Sigmoid colon (tissue), 7 donors: ENCODE measurements around the gene ZMIZ1. TPM values are rescaled to one million over a fixed set of nuclear protein-coding genes. Genes with fewer than 3 reads are reported as not detected.

Experiments
- DNase-seq: peaks from one replicate; pipeline ENCODE4 v3.0.0-alpha.2; 2019
- H3K27ac ChIP-seq, 4 donors: fragments of 200-600 bp; sonication (generic); one replicate each; pipeline ENCODE4 v1.5.1; 2016 to 2019; ENCODE audit warnings: mild to moderate bottlenecking in 1 of 4
- H3K27me3 ChIP-seq, 3 donors: fragments of 200-600 bp; sonication (generic); one replicate each; pipeline ENCODE4 v1.5.1; 2019; ENCODE audit warnings: mild to moderate bottlenecking in 1 of 3
- H3K36me3 ChIP-seq, 4 donors: fragments of 200-600 bp; sonication (generic); one replicate each; pipeline ENCODE4 v1.5.1; 2016 to 2019
- H3K4me1 ChIP-seq, 4 donors: fragments of 200-600 bp; sonication (generic); one replicate each; pipeline ENCODE4 v1.5.1; 2017 to 2019
- H3K4me3 ChIP-seq, 4 donors: fragments of 200-600 bp; sonication (generic); one replicate each; pipeline ENCODE4 v1.5.1; 2017 to 2019; ENCODE audit warnings: mild to moderate bottlenecking in 2 of 4, moderate library complexity in 1 of 4
- H3K9me3 ChIP-seq, 4 donors: fragments of 200-600 bp in 3 of 4; sonication (generic) in 3 of 4; one replicate each; pipeline versions ENCODE4 v1.5.1 to v1.6.1; 2013 to 2019
- EP300 ChIP-seq, 4 donors: sonication (generic); formaldehyde crosslinking; IDR thresholded peaks; one replicate each; pipeline ENCODE4 v1.6.1; 2017; ENCODE audit warnings: antibody characterized with exemption in 4 of 4
- POLR2A ChIP-seq, 2 donors: fragments of 450-650 bp; IDR thresholded peaks; one replicate each; pipeline ENCODE4 v1.6.1; 2016; ENCODE audit warnings: antibody characterized with exemption in 2 of 2, mild to moderate bottlenecking in 2 of 2, moderate library complexity in 2 of 2
- POLR2AphosphoS5 ChIP-seq, 4 donors: sonication (generic); formaldehyde crosslinking; IDR thresholded peaks; one replicate each; pipeline ENCODE4 v1.6.1; 2017; ENCODE audit warnings: antibody characterized with exemption in 4 of 4
- WGBS, 2 donors: extraction: QIAGEN DNeasy Blood & Tissue Kit; methylation state at CpG; one replicate each; pipeline ENCODE4 v1.1.7; 2013; 5-methylcytosine and 5-hydroxymethylcytosine counted together
- intact Hi-C: fragments of 100-400 bp; cut with DNase I; formaldehyde crosslinking; loops from one replicate; pipeline ENCODE4 v1.15.1; 2023
- polyA plus RNA-seq, 3 donors: library from polyadenylated mRNA; stranded (reverse); fragments of 200-250 nt; gene quantifications; one replicate each; pipeline ENCODE4 v1.2.3, GENCODE V29; 2013
- total RNA-seq, 4 donors: library from RNA; depleted of rRNA; stranded (reverse); fragments of >200 nt; gene quantifications; one replicate each; pipeline ENCODE4 v1.1.0, GENCODE V29; 2016
- TF ChIP-seq, protein P1 (sequence below), 4 experiments: fragments of 450-650 bp in 3 of 4; fragments of 200-600 bp in 1 of 4; IDR thresholded peaks; one replicate each; pipeline ENCODE4 v1.5.1; 2016 to 2019; ENCODE audit warnings: antibody characterized with exemption in 4 of 4, mild to moderate bottlenecking in 3 of 4, moderate library complexity in 2 of 4
- donor health status: healthy with polysubstance abuse.
- donor health status: Bipolar disorder and iron deficiency.
- donor health status: healthy.

Gene ZMIZ1
- total and polyA plus RNA-seq, 7 donors = 17.4 to 49.3 (median 31.5) TPM

DNA sequence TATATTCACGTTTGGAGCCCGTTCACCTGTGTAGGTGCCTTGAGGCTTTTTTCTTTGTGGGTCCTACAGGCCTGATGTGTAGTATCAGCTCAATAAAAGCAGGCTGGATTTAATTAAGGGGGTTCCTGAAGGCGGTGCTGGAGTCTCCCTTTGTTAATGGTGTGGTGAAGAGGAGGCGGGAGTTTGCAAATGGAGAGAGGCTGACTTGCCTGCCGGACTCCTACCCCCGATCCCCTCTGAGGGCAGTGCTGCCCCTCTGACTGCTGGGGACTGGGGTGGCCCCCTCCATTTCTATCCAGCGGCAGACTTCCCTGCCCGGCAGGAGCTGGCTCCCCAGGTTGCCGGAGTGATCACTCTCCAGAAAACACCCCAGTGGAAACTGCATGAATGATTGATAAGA is 45.1 kb downstream of the ZMIZ1 start:
- no peak for DNase-seq

DNA sequence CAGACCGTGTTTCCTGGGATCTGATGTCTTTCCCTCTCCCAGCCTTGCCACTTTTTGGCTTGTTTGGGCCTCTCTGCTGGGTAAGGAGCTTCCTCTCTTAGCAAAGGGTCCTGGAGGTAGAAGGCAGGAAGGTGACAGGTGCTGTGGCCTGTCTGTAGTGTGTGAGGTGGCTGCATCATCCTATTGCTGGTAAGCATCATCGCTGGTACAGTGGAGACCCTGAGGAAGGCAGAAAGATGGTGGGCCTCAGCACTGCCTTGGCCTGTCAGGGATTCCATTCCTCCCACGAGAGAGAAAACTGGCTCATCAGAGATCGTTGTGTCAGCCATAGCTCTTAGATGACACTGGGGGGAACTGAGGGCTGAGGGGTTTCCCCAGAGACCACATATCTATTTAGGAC is 46.5 kb downstream of the ZMIZ1 start:
- Histone ChIP-seq H3K27me3 (no peaks in the 10 kb centered on the region), H3K36me3 (peaks cover 4 to 22% (median 15%) of the 10 kb centered on the region in 4 donors), H3K9me3 (no peaks in the 10 kb centered on the region), H3K4me3 (no peak overlapping the region), H3K27ac (peak overlapping the region; percentile 78 to 94 (median 87)), H3K4me1 (peaks cover 0 to 100% (median 88%) of the 10 kb centered on the region in 4 donors)
- TF ChIP-seq, protein P1, sequence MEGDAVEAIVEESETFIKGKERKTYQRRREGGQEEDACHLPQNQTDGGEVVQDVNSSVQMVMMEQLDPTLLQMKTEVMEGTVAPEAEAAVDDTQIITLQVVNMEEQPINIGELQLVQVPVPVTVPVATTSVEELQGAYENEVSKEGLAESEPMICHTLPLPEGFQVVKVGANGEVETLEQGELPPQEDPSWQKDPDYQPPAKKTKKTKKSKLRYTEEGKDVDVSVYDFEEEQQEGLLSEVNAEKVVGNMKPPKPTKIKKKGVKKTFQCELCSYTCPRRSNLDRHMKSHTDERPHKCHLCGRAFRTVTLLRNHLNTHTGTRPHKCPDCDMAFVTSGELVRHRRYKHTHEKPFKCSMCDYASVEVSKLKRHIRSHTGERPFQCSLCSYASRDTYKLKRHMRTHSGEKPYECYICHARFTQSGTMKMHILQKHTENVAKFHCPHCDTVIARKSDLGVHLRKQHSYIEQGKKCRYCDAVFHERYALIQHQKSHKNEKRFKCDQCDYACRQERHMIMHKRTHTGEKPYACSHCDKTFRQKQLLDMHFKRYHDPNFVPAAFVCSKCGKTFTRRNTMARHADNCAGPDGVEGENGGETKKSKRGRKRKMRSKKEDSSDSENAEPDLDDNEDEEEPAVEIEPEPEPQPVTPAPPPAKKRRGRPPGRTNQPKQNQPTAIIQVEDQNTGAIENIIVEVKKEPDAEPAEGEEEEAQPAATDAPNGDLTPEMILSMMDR (IDR thresholded peaks at IDR 0.05) = no peak
- no peak for TF ChIP-seq POLR2A (IDR thresholded peaks at IDR 0.05)
- TF ChIP-seq EP300 (IDR thresholded peaks at IDR 0.05) = no peak
- TF ChIP-seq POLR2AphosphoS5 (IDR thresholded peaks at IDR 0.05) = no peak
- no peak for DNase-seq
- 76 to 85% methylated on average over 4 of the region's 4 CpGs for WGBS, 2 donors
- intact Hi-C loops = no loop called here

More for the DNA sequence above, 45.1 kb downstream of the ZMIZ1 start:
- Histone ChIP-seq H3K27me3 (no peaks in the 10 kb centered on the region), H3K36me3 (peaks cover 0 to 9% (median 4%) of the 10 kb centered on the region in 4 donors), H3K4me1 (peaks cover 0 to 100% (median 89%) of the 10 kb centered on the region in 4 donors), H3K4me3 (no peak overlapping the region), H3K9me3 (no peaks in the 10 kb centered on the region), H3K27ac (peak overlapping the region; percentile 78 to 94 (median 87))
- TF ChIP-seq, protein P1 (IDR thresholded peaks at IDR 0.05) = no peak
- no peak for TF ChIP-seq EP300 (IDR thresholded peaks at IDR 0.05)
- TF ChIP-seq POLR2AphosphoS5 (IDR thresholded peaks at IDR 0.05) = no peak
- WGBS, 2 donors = 82 to 85% methylated on average over 9 of the region's 9 CpGs
- intact Hi-C loops = loop anchor here (1.0 to 5.0 kb wide), 2 partner anchors 33 to 43 kb away; no protein-coding TSS in a partner anchor

DNA sequence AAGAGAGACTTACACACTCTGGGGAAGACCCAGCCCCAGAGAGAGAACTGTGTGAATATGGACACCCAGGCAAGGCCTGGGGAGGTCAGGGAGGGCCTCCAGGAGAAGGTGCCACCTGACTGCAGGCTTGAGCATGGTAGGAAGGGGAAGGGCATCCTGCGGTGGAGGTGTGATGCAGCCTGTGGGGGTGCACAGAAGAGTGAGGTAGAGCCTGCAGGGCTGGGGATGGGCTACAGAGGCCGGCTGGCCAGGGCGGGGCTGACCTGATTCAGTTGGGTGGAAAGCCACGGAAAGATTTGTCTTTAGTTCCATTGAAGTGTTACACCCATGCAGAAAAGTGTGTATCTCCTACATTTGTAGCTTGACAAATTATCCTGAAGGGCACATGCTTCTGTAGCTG is 47.6 kb downstream of the ZMIZ1 start:
- Histone ChIP-seq H3K4me1 (peaks cover 0 to 98% (median 81%) of the 10 kb centered on the region in 4 donors), H3K27me3 (no peaks in the 10 kb centered on the region), H3K9me3 (no peaks in the 10 kb centered on the region), H3K27ac (peak overlapping the region; percentile 8 to 94 (median 83)), H3K36me3 (peaks cover 0 to 25% (median 23%) of the 10 kb centered on the region in 4 donors), H3K4me3 (no peak overlapping the region)
- intact Hi-C loops = no loop called here
- no peak for TF ChIP-seq EP300 (IDR thresholded peaks at IDR 0.05)
- no peak for TF ChIP-seq POLR2A (IDR thresholded peaks at IDR 0.05)
- TF ChIP-seq, protein P1 (IDR thresholded peaks at IDR 0.05) = no peak
- no peak for TF ChIP-seq POLR2AphosphoS5 (IDR thresholded peaks at IDR 0.05)
- DNase-seq = no peak
- 54 to 62% methylated on average over 4 of the region's 4 CpGs for WGBS, 2 donors

GRCh38 chr10:79116801-79117723 is 48.3 kb downstream of the ZMIZ1 start:
- WGBS, 2 donors = 62 to 68% methylated on average over 12 of the region's 12 CpGs
- no peaks in the 10 kb centered on the region for H3K9me3 ChIP-seq
- H3K4me1 ChIP-seq = peaks cover 0 to 91% (median 74%) of the 10 kb centered on the region in 4 donors
- peak; percentile 86 for DNase-seq
- H3K27me3 ChIP-seq = no peaks in the 10 kb centered on the region
- intact Hi-C loops = no loop called here
- no peak overlapping the region for H3K4me3 ChIP-seq
- H3K27ac ChIP-seq = peak overlapping the region; percentile 8 to 94 (median 83)
- peak in 2 of 4 donors; percentile 22 to 68 for TF ChIP-seq POLR2AphosphoS5 (IDR thresholded peaks at IDR 0.05)
- TF ChIP-seq, protein P1 (IDR thresholded peaks at IDR 0.05) = no peak
- peaks cover 0 to 32% (median 25%) of the 10 kb centered on the region in 4 donors for H3K36me3 ChIP-seq
